Measurements from ENCODE around the gene ALDH8A1. TPM values are rescaled to one million over a fixed set of nuclear protein-coding genes. Genes with fewer than 3 reads are reported as not detected.

ALDH8A1 gene
- total and polyA plus RNA-seq, 8 donors = 0.12 to 3.3 (median 0.45) TPM; not detected in 5

DNA sequence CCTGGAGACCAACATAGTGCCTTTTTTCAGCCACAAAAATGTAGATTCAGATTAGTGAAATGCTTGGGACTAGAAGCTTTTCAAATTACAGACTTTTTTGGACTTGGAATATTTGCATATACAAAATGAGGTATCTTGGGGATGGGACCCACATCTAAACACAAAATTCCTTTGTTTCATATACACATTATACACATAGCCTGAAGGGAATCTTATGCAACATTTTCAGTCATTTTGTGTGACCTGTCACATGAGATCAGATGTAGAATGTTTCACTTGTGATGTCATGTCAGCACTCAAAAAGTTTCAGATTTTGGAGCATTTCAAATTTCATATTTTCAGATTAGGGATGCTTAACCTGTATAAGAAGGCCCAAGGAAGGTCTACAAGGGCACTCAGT lies 44.5 kb upstream of the ALDH8A1 start:
- Histone ChIP-seq H3K4me3 (no peak overlapping the region), H3K36me3 (peaks cover 9 to 84% (median 64%) of the 10 kb centered on the region in 4 donors), H3K9me3 (no peaks in the 10 kb centered on the region), H3K4me1 (no peaks in the 10 kb centered on the region), H3K27me3 (no peaks in the 10 kb centered on the region), H3K27ac (no peak overlapping the region)
- intact Hi-C loops (cut with DNase I; ENCODE audit: low total_unique reads) = no loop called here
- no peak for TF ChIP-seq POLR2AphosphoS5 (IDR thresholded peaks at IDR 0.05)
- no peak for TF ChIP-seq POLR2A (IDR thresholded peaks at IDR 0.05)
- no peak for TF ChIP-seq EP300 (IDR thresholded peaks at IDR 0.05)
- TF ChIP-seq CTCF (IDR thresholded peaks at IDR 0.05) = no peak
- DNase-seq = no peak

DNA sequence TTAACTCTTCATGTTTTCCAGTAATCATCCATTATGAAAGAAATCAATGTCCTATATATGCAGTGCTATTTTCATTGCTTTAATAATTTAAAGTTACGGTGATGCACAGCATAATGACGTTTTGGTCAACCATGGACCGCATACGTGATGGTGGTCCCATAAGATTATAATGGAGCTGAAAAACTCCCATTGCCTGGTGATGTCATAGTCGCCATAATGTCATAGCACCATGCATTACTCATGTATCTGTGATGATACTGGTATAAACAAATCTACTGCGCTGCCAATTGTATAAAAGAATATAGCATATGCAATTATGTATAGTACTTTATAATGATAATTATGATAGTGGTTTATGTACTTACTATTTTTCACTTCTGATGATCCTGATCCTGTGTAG lies 42.3 kb upstream of the ALDH8A1 start:
- Histone ChIP-seq H3K36me3 (peaks cover 5 to 88% (median 64%) of the 10 kb centered on the region in 4 donors), H3K4me1 (no peaks in the 10 kb centered on the region), H3K27ac (no peak overlapping the region), H3K27me3 (no peaks in the 10 kb centered on the region), H3K4me3 (no peak overlapping the region), H3K9me3 (no peaks in the 10 kb centered on the region)
- intact Hi-C loops (cut with DNase I; ENCODE audit: low total_unique reads) = no loop called here
- 96 to 98% (median 97%) methylated on average over 6 of the region's 6 CpGs for WGBS, 5 donors
- TF ChIP-seq POLR2A (IDR thresholded peaks at IDR 0.05) = no peak
- no peak for TF ChIP-seq POLR2AphosphoS5 (IDR thresholded peaks at IDR 0.05)
- TF ChIP-seq EP300 (IDR thresholded peaks at IDR 0.05) = no peak
- TF ChIP-seq CTCF (IDR thresholded peaks at IDR 0.05) = no peak
- DNase-seq = no peak

DNA sequence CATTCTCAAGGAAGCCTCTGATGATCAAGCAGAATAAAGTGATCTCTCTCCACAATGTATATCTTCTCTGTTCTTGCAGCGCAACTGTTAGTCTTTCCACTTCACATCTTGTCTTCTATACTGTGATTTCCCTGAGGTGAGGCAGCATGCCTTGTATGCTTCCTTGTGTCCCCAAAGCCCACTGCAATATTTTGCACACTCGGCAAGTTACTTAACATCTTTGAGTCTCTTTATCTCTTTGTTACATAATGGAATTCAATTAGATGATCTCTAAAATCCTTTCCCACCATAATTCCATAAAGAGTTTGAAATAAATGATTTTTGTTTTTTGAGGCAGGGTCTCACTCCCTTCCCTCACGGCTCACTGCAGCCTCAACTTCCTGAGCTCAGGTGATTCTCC lies 40.4 kb upstream of the ALDH8A1 start:
- intact Hi-C loops (cut with DNase I; ENCODE audit: low total_unique reads) = no loop called here
- H3K4me3 ChIP-seq = no peak overlapping the region
- no peaks in the 10 kb centered on the region for H3K4me1 ChIP-seq
- no peak overlapping the region for H3K27ac ChIP-seq
- TF ChIP-seq POLR2A (IDR thresholded peaks at IDR 0.05) (no peak), EP300 (IDR thresholded peaks at IDR 0.05) (no peak), CTCF (IDR thresholded peaks at IDR 0.05) (no peak), POLR2AphosphoS5 (IDR thresholded peaks at IDR 0.05) (no peak)
- H3K36me3 ChIP-seq = peaks cover 3 to 82% (median 63%) of the 10 kb centered on the region in 4 donors
- H3K9me3 ChIP-seq = no peaks in the 10 kb centered on the region
- WGBS, 5 donors = 90 to 96% (median 92%) methylated on average over 3 of the region's 3 CpGs
- DNase-seq = no peak
- H3K27me3 ChIP-seq = no peaks in the 10 kb centered on the region

GRCh38 chr6:134984821-134985220 lies 34.9 kb upstream of the ALDH8A1 start:
- H3K9me3 ChIP-seq = no peaks in the 10 kb centered on the region
- no peak overlapping the region for H3K4me3 ChIP-seq
- TF ChIP-seq CTCF (IDR thresholded peaks at IDR 0.05) = no peak
- no peaks in the 10 kb centered on the region for H3K27me3 ChIP-seq
- H3K36me3 ChIP-seq = peaks cover 6 to 73% (median 61%) of the 10 kb centered on the region in 4 donors
- DNase-seq = no peak
- 42 to 76% (median 59%) methylated on average over 1 of the region's 1 CpG for WGBS, 5 donors
- intact Hi-C loops (cut with DNase I; ENCODE audit: low total_unique reads) = no loop called here
- no peak overlapping the region for H3K27ac ChIP-seq
- peaks cover 0 to 11% (median 0%) of the 10 kb centered on the region in 4 donors for H3K4me1 ChIP-seq

Measured in stomach (tissue), 9 donors.